Omental fat pad (tissue), 4 donors: Measurements from ENCODE around the gene ALDH3B1. TPM values are rescaled to one million over a fixed set of nuclear protein-coding genes. Genes with fewer than 3 reads are reported as not detected.
"Not testable (repeated sequence)": the region's sequence is repeated elsewhere in the genome, so short reads cannot be mapped to it uniquely, and the experiment has no call there.

Experiments
- ATAC-seq: fragments of 150-250 bp; one replicate; pipeline ENCODE4 v1.9.1; 2016; ENCODE audit warnings: mild to moderate bottlenecking, moderate library complexity; ENCODE audit not compliant: low FRiP score
- DNase-seq: peaks from one replicate; pipeline ENCODE4 v3.0.0-alpha.2; 2019; ENCODE audit warnings: low spot score
- total RNA-seq, 4 donors: library from RNA; depleted of rRNA; stranded (reverse); fragments of >200 nt; gene quantifications; one replicate each; pipeline ENCODE4 v1.1.0, GENCODE V29; 2016
- TF ChIP-seq, protein P1 (sequence below), 3 donors: fragments of 450-650 bp; IDR thresholded peaks; one replicate each; pipeline ENCODE4 v1.5.1; 2016 to 2017; ENCODE audit warnings: antibody characterized with exemption in 3 of 3, mild to moderate bottlenecking in 3 of 3, moderate library complexity in 2 of 3

The ALDH3B1 gene
- total RNA-seq, 4 donors from 2014 or later = 20.5 to 90.8 (median 30.9) TPM

GRCh38 chr11:67994387-67994786 lies 15.7 kb upstream of the ALDH3B1 start:
- DNase-seq, ATAC-seq: not testable (repeated sequence)

GRCh38 chr11:67995129-67995528 lies 15.0 kb upstream of the ALDH3B1 start:
- ATAC-seq, DNase-seq: not testable (repeated sequence)

- ATAC-seq, DNase-seq: not testable (repeated sequence)
Measured at GRCh38 chr11:67995579-67995978, 14.5 kb upstream of the ALDH3B1 start.

- ATAC-seq (no peak), DNase-seq (no peak)
- TF ChIP-seq, protein P1, sequence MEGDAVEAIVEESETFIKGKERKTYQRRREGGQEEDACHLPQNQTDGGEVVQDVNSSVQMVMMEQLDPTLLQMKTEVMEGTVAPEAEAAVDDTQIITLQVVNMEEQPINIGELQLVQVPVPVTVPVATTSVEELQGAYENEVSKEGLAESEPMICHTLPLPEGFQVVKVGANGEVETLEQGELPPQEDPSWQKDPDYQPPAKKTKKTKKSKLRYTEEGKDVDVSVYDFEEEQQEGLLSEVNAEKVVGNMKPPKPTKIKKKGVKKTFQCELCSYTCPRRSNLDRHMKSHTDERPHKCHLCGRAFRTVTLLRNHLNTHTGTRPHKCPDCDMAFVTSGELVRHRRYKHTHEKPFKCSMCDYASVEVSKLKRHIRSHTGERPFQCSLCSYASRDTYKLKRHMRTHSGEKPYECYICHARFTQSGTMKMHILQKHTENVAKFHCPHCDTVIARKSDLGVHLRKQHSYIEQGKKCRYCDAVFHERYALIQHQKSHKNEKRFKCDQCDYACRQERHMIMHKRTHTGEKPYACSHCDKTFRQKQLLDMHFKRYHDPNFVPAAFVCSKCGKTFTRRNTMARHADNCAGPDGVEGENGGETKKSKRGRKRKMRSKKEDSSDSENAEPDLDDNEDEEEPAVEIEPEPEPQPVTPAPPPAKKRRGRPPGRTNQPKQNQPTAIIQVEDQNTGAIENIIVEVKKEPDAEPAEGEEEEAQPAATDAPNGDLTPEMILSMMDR (IDR thresholded peaks at IDR 0.05) = no peak
Measured at GRCh38 chr11:67996051-67996450, 14.1 kb upstream of the ALDH3B1 start.

GRCh38 chr11:67996622-67997474 lies 13.3 kb upstream of the ALDH3B1 start:
- ATAC-seq = peak; percentile 68
- no peak for DNase-seq
- TF ChIP-seq, protein P1 (IDR thresholded peaks at IDR 0.05) = no peak

- DNase-seq = no peak
- TF ChIP-seq, protein P1 (IDR thresholded peaks at IDR 0.05) = no peak
- no peak for ATAC-seq
Measured at GRCh38 chr11:67997475-67997921, 12.6 kb upstream of the ALDH3B1 start.

DNA sequence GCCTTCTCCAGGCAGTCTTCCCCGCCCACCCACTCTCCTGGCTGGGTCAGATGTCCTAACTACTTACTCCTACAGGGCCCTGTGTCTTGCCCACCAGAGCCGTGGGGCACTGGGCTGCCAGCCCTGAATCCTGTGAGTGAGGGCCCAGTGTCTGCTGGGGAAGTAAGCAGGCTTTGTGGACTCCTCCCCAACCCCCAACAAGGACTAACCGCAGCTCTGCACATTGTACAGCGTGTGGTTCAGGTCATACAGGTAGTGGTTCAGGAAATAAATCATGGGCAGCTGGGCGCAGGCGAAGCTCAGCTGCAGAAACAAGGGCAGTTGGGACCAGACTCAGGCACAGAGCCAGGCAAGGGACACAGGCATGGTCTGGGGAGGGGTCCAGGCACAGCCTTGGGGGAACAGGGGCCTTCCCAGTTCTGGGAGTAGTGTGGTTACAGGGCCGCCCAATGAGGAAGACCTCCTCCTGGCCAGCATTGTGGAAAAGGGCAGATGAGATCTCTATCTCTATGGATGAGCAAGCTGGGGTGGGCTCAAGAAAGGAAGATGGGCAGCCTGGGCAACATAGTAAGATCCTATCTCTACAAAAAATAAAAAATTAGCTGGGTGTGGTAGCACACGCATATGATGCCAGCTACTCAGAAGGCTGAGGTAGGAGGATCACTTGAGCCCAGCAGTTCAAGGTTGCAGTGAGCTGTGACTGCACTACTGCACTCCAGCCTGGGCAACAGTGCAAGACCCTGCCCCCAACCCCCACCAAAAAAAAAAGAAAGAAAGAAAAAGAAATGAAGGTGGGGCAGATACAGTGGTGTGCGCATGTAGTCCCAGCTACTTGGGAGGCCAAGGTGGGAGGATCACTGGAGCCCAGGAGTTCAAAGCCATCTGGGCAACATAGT lies 11.7 kb upstream of the ALDH3B1 start:
- DNase-seq (no peak), ATAC-seq (no peak)
- TF ChIP-seq, protein P1 (IDR thresholded peaks at IDR 0.05) = no peak

DNA sequence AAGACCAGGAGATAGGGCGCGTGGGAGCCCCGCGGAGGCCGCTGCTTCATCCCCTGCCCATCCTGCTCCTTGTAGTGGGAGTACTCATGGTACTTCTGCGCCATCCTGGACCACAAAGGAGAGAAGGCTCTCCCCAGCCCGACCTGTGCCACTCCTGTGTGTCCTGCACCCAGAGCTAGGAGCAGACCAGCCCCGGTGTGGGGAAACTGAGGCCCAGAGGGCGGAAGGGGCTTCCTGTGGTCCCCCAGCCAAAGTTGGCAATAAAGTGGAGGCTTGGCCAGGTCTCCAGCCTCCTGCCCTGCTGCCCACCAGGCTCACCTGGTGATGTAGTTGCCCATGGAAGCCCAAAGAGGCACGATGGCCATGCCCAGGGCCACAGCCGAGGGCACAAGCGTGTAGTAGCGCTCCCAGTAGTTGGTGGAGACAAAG lies 10.9 kb upstream of the ALDH3B1 start:
- TF ChIP-seq, protein P1 (IDR thresholded peaks at IDR 0.05) = no peak
- no peak for ATAC-seq
- no peak for DNase-seq
